Measurements from ENCODE around the gene LTB. TPM values are rescaled to one million over a fixed set of nuclear protein-coding genes. Genes with fewer than 3 reads are reported as not detected.

LTB gene, protein sequence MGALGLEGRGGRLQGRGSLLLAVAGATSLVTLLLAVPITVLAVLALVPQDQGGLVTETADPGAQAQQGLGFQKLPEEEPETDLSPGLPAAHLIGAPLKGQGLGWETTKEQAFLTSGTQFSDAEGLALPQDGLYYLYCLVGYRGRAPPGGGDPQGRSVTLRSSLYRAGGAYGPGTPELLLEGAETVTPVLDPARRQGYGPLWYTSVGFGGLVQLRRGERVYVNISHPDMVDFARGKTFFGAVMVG
- total RNA-seq, result 3.9 and 4.7 TPM in 2 replicates

DNA sequence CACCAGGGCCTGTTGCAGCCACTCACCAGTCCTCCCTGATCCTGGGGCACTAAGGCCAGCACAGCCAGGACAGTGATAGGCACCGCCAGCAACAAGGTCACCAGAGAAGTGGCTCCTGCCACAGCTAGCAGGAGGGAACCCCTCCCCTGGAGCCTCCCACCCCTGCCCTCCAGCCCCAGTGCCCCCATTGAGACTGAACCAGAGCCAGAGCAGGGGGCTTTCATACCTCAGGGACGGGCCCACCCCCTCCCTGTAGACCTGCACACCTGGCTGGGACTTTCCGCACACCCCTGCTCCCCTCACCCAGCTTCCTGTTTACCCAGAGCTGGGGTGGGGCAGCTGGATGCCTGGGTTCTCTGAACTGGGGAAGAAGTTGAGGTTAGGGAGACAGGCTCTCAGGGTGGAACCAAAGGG, at the start of gene LTB:
TSS of gene LTB (minus strand) at position 195 of the 414 bp plus-strand sequence. CDS start at position 188, 7 bp downstream.

DNA sequence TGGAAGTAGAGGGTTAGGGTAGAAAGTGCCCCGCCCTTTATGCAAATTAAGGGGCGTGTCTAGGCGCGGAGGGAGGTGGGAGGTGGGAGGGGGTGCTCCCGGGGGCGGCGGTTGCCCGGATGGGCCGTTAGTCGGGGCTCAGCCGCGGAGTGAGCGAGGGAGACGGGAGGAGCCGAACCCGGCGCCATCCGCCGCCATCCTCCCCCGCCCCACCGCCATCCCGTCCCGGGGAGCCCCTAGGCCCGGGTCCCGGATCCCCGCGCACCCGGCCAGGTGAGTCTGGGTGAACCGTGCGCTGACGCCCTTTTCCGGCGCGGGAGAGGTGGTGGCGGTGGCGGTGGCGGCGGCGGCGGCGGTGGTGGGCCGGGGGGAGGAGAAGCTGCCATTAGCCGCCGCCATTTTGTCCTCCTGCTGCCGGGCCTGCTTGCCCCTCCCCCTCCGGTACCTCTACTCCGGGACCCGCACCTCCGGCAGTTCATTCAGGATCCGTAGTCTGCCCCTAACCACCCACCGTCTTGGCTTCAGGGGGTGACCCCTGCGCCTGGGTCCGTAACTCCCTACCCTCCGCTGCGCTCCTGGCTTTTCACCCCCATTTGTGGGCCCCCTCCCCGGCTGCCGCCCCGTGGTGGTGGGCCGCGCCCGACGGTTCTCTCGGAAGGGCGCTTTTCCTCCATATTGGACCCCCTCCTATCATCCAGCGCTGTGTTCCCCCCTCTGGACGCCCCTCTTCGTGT, 38.5 kb upstream of the LTB start, which contains the start of gene PRRC2A:
TSS of gene PRRC2A (plus strand) at position 130 of the 734 bp plus-strand sequence. CDS start 2,075 bp downstream, outside the sequence.

DNA sequence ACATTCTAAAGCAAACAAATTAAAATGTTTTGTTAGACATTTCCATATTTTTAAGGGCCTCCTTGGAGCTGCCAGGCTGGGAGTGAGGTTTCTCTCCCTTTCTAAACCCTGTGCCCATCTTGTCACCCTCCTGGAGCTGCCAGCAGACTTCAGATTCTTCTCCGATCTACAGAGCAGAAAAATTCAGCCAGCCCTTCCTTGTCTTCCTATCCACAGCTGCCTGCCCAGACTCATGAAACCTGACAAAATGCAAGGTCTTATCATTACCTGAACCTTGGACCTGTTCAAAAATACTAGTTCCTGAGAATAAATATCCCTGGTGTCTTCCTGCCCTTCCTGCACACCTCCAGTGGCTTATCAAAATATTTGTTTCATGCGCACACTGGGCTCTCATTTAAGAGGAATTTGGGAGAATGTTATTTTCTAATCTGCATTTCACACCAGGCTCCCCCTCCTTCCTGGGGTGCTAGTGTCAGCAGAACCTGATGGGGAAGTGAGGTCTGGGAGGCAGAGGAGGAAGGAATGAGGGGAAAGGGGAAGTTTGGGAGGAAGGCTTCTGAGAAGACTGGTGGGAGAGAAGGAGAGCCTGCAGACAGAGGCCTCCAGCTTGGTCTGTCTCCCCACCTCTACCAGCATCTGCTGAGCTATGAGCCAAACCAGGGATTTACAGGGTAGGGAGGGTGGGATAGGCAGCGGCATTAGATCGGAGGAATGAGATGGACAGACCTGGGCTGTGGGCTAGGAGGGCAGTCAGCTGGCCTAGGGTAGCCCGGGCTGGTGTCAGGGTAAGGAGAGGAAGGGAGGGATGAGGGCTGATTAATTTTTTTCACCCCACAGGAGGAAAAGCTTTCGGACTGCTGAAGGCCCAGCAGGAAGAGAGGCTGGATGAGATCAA, 32.7 kb upstream of the LTB start, which contains the start of gene AIF1:
TSS of gene AIF1 (plus strand) at position 551 of the 895 bp plus-strand sequence. CDS start at position 647, 96 bp downstream.

DNA sequence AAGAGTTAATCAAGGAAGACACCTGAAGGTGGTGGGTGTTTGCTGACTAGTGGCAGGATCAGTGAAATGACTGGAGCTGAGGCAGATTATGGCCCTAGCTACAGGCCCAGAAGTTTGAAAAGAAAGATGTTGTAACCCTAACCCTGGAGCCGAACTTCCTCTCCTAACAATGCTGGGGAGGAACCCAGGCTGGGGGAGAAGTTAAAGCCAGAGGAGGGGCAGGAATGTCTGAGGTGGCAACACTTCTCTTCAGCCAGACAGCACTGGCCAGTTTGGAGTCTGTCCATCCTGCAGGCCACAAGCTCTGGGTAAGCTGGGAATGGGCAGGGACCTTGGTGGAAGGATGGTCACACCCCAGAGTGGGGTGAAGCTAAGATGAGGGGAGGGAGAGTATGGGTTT, 3.8 kb upstream of the LTB start, which contains the start of gene LST1:
TSS of gene LST1 (plus strand) at position 270 of the 400 bp plus-strand sequence. CDS start 1,023 bp downstream, outside the sequence.

DNA sequence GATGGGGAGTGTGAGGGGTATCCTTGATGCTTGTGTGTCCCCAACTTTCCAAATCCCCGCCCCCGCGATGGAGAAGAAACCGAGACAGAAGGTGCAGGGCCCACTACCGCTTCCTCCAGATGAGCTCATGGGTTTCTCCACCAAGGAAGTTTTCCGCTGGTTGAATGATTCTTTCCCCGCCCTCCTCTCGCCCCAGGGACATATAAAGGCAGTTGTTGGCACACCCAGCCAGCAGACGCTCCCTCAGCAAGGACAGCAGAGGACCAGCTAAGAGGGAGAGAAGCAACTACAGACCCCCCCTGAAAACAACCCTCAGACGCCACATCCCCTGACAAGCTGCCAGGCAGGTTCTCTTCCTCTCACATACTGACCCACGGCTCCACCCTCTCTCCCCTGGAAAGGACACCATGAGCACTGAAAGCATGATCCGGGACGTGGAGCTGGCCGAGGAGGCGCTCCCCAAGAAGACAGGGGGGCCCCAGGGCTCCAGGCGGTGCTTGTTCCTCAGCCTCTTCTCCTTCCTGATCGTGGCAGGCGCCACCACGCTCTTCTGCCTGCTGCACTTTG, 6.8 kb downstream of the LTB start, which contains the start of gene TNF:
TSS of gene TNF (plus strand) at position 231 of the 567 bp plus-strand sequence. CDS start at position 408, 177 bp downstream.

DNA sequence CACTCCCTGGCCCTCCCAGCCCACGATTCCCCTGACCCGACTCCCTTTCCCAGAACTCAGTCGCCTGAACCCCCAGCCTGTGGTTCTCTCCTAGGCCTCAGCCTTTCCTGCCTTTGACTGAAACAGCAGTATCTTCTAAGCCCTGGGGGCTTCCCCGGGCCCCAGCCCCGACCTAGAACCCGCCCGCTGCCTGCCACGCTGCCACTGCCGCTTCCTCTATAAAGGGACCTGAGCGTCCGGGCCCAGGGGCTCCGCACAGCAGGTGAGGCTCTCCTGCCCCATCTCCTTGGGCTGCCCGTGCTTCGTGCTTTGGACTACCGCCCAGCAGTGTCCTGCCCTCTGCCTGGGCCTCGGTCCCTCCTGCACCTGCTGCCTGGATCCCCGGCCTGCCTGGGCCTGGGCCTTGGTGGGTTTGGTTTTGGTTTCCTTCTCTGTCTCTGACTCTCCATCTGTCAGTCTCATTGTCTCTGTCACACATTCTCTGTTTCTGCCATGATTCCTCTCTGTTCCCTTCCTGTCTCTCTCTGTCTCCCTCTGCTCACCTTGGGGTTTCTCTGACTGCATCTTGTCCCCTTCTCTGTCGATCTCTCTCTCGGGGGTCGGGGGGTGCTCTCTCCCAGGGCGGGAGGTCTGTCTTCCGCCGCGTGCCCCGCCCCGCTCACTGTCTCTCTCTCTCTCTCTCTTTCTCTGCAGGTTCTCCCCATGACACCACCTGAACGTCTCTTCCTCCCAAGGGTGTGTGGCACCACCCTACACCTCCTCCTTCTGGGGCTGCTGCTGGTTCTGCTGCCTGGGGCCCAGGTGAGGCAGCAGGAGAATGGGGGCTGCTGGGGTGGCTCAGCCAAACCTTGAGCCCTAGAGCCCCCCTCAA, 9.9 kb downstream of the LTB start, which contains the start of gene LTA:
TSS of gene LTA (plus strand) at position 249 of the 871 bp plus-strand sequence. CDS start at position 703, 454 bp downstream.

DNA sequence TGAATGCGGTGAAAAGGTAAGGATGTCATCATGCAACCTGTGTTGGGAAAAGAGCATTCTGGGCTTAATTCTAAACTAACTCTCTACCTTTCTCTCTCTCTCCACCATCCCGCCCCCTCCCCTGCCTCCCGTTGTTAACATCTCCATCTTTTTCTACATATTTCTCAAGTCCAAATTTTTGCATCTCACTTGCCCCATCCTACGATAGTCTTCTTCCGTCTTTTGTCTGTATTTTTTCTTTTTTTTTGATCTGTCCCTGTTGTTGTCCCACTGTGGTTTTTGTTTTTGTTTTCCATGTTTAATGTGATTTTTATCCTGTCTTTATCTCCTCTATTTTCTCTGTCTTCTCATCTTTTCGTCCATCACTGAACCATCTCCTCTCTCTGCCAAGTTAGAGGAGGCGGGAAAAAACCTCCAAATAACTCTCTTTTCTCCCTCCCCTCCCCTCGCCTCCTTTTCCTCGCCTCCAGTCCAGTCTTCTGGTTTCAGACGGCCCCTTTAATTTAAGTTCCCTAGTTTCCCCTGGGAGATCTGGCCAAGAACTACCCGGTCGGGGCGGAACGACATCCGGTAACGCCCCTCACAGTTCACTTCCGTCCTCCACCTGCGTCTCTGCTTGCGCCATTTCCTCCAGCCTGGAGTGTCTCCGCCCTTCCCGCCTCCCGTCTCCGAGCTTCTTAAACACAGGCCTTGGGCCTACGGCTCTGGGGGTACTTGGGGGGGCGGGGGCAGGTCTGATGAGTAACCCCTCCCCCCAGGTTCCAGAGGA, 35.1 kb downstream of the LTB start, which contains the start of gene NFKBIL1:
TSS of gene NFKBIL1 (plus strand) at position 651 of the 769 bp plus-strand sequence. CDS start at position 738, 87 bp downstream.

DNA sequence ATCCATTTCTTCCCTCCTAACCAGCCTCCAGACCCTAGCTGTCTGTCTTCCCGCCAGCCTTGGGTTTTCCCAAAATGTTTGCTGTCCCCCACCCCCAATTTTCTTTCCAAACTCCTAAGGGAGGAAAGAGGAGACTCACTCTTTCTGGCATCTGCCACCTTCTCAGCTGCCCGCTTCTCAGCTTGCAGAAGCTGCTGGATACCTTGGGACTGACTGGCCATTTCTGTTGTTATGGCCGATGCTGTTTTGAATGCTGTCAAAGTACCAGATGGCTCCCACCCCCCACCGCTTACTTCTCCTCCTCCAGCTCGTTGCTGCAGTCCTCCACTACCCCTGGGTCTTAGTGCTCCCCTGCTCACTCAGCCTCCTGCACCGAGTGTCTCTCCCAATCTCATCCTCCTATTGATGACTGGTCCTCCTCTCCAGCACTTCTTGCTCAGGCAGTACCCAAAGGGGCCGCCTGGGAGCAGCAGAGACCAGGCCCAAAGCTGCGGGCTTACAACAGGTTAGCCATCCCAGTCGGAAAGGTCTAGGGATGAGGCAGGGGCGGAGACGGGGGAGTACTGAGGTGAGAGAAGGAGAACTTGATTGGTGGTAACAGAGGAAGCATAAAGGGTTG, 35.8 kb downstream of the LTB start, which contains the start of gene ATP6V1G2:
TSS of gene ATP6V1G2 (minus strand) at position 270 of the 619 bp plus-strand sequence. CDS start at position 221, 49 bp downstream.

DNA sequence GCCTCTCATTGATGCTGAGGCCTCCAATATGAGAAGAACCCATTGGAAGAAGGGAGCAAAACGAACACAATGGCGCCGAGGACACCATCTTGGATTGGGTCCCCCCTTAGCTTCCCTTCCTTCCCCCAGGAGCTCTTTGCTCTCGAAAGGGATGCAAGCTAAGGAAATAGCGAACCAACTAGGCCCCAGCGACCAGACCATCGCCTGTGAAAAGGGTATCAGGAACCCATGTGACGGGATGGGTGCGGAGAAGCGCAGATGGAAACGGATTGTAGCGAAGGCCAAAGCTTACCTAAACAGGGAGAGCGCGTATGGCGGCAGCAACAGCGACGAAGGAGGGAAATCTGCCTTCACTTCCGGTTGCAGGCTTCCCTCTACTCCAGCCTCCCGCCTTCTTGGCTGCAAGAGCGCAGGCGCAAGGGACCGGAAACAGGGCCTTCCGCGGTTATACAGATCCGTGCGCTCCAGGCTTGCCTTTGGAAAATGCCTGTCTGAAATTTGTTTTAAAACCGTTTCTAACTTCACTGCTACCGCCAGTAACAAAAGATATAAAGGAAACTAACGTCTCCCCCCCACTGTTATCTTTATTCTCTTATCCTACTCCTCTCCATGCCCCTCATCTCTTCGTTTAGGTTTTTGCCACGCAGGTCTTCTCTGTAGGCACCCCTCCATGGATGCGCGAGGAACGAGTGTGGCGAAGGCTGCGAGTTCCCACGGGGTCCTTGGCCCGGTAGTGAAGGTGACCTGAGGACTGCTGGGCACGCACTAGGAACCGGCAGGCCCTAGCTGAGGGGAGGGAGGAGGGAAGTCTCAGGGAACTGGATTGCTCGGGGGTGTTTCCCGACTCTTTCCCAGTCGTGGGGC, 40.3 kb downstream of the LTB start, which contains the start of gene DDX39B:
TSS of gene DDX39B (minus strand) at position 346 of the 864 bp plus-strand sequence. CDS start 1,471 bp downstream, outside the sequence.

Small RNA genes within 50 kb of the gene (small RNA-seq; reads per million reads assigned to genes)
- gene SNORA38 (92.3 reads per million, percentile 99 among the genes with 10 or more reads in this experiment), gene SNORD117 (291 reads per million, percentile 99 among the genes with 10 or more reads in this experiment), gene SNORD84 (not detected), gene UQCRHP1 (not detected)

Other genes with a start within 250 kb of the LTB start
- 74.5 and 143 TPM in 2 replicates for gene HLA-B, start 225.2 kb downstream of the LTB start, total RNA-seq
- 29.7 and 47.9 TPM in 2 replicates for gene MICA, start 178.8 kb downstream of the LTB start, total RNA-seq
- gene MICB, start 84.3 kb downstream of the LTB start, total RNA-seq, result 17.6 and 24.3 TPM in 2 replicates
- not detected in 2 replicates for gene MCCD1, start 53.5 kb downstream of the LTB start, total RNA-seq
- 458 and 488 TPM in 2 replicates for gene DDX39B, start 40.4 kb downstream of the LTB start, total RNA-seq
- 0.33 and 1.2 TPM in 2 replicates for gene ATP6V1G2, start 35.8 kb downstream of the LTB start, total RNA-seq
- gene NFKBIL1, start 34.8 kb downstream of the LTB start, total RNA-seq, result 24.1 and 36.9 TPM in 2 replicates
- gene LTA, start 10.1 kb downstream of the LTB start, total RNA-seq, result not detected in 2 replicates
- not detected in 2 replicates for gene TNF, start 6.9 kb downstream of the LTB start, total RNA-seq
- gene LST1, start 3.9 kb upstream of the LTB start, total RNA-seq, result 0.48 TPM in 1 of 2 replicates, not detected in the other
- not detected in 2 replicates for gene NCR3, start 10.6 kb upstream of the LTB start, total RNA-seq
- gene AIF1, start 32.8 kb upstream of the LTB start, total RNA-seq, result not detected in 2 replicates
- 91.2 and 102 TPM in 2 replicates for gene PRRC2A, start 38.3 kb upstream of the LTB start, total RNA-seq
- 239 and 265 TPM in 2 replicates for gene BAG6, start 70.2 kb upstream of the LTB start, total RNA-seq
- gene APOM, start 73.5 kb upstream of the LTB start, total RNA-seq, result 0.29 and 0.65 TPM in 2 replicates
- 20.6 and 21.4 TPM in 2 replicates for gene C6orf47, start 78.4 kb upstream of the LTB start, total RNA-seq
- gene GPANK1, start 82.6 kb upstream of the LTB start, total RNA-seq, result 15.1 and 17.3 TPM in 2 replicates
- gene CSNK2B, start 83.7 kb upstream of the LTB start, total RNA-seq, result 205 and 210 TPM in 2 replicates
- 4.2 and 6.1 TPM in 2 replicates for gene LY6G5B, start 87.6 kb upstream of the LTB start, total RNA-seq
- 1.3 and 2.4 TPM in 2 replicates for gene LY6G5C, start 98.6 kb upstream of the LTB start, total RNA-seq
- gene ABHD16A, start 120.9 kb upstream of the LTB start, total RNA-seq, result 37.9 and 40.5 TPM in 2 replicates
- gene LY6G6F, start 124.4 kb upstream of the LTB start, total RNA-seq, result not detected in 2 replicates
- not detected in 2 replicates for gene LY6G6D, start 132.9 kb upstream of the LTB start, total RNA-seq
- not detected in 2 replicates for gene LY6G6C, start 139.3 kb upstream of the LTB start, total RNA-seq
- not detected in 2 replicates for gene MPIG6B, start 140.9 kb upstream of the LTB start, total RNA-seq
- 87.2 and 113 TPM in 2 replicates for gene DDAH2, start 146.9 kb upstream of the LTB start, total RNA-seq
- gene CLIC1, start 154.1 kb upstream of the LTB start, total RNA-seq, result 800 and 906 TPM in 2 replicates
- gene MSH5, start 157.6 kb upstream of the LTB start, total RNA-seq, result 12.7 and 18.8 TPM in 2 replicates
- gene SAPCD1, start 180.2 kb upstream of the LTB start, total RNA-seq, result 2.1 TPM in 1 of 2 replicates, not detected in the other
- gene VWA7, start 194.9 kb upstream of the LTB start, total RNA-seq, result 0.10 and 0.65 TPM in 2 replicates
- gene VARS1, start 213.3 kb upstream of the LTB start, total RNA-seq, result 78.5 and 88.8 TPM in 2 replicates
- 42.8 and 45.1 TPM in 2 replicates for gene LSM2, start 224.5 kb upstream of the LTB start, total RNA-seq
- gene HSPA1L, start 232.9 kb upstream of the LTB start, total RNA-seq, result 0.98 and 1.1 TPM in 2 replicates
- gene HSPA1A, start 233.1 kb upstream of the LTB start, total RNA-seq, result 53.3 and 53.9 TPM in 2 replicates
- 37.2 and 55.5 TPM in 2 replicates for gene HSPA1B, start 245.3 kb upstream of the LTB start, total RNA-seq

Data from vein endothelial cell (primary cell).